PC-9 (cell line): ENCODE results near the gene CACNG8. TPM values are rescaled to one million over a fixed set of nuclear protein-coding genes. Genes with fewer than 3 reads are reported as not detected.

Experiments
- Bru-seq: library from RNA; stranded (reverse); fragments of 400-500 nt; gene quantifications from one replicate; lab custom pipeline; 2021; lab: Mats Ljungman, UMichigan
- BruChase-seq, 2 experiments: library from RNA; stranded (reverse); fragments of 400-500 nt; gene quantifications; one replicate each; lab custom pipeline; 2021; lab: Mats Ljungman, UMichigan
- BruUV-seq: library from RNA; stranded (reverse); fragments of 400-500 nt; replicated peaks from 2 replicates; lab custom pipeline; 2021; lab: Mats Ljungman, UMichigan
- CTCF ChIA-PET: fragments of 300-600 bp; sonication (Branson Sonifier 250); formaldehyde crosslinking; loops from one replicate; lab custom pipeline; 2022; ENCODE audit warnings: antibody characterized with exemption; lab: Charles Lee
- POLR2A ChIA-PET: fragments of 300-600 bp; sonication (Branson Sonifier 250); formaldehyde crosslinking; loops from one replicate; lab custom pipeline; 2022; ENCODE audit warnings: antibody characterized with exemption; ENCODE audit not compliant: unreplicated experiment; lab: Charles Lee
- DNase-seq, 2 experiments: peaks; one replicate each; pipeline versions ENCODE4 v3.0.0 to v3.0.0-alpha.2; 2015 to 2022; ENCODE audit warnings: mixed read lengths in 1 of 2
- H2AFZ ChIP-seq: fragments of 200-600 bp; sonication (generic); 2 replicates; pipeline ENCODE4 v1.8.1; 2017; ENCODE audit warnings: antibody characterized with exemption
- H3F3A ChIP-seq: fragments of 200-600 bp; sonication (generic); 2 replicates; pipeline ENCODE4 v1.8.1; 2017; ENCODE audit warnings: antibody characterized with exemption, mild to moderate bottlenecking, low read depth; ENCODE audit not compliant: insufficient read depth
- H3K27ac ChIP-seq: fragments of 200-600 bp; sonication (generic); 2 replicates; pipeline ENCODE4 v1.6.1; 2016; ENCODE audit warnings: mixed run types
- H3K27me3 ChIP-seq: fragments of 200-600 bp; sonication (generic); 2 replicates; pipeline ENCODE4 v1.6.1; 2016; ENCODE audit warnings: low read depth, mixed run types; ENCODE audit not compliant: insufficient read depth
- H3K36me3 ChIP-seq: fragments of 200-600 bp; sonication (generic); 2 replicates; pipeline ENCODE4 v1.6.1; 2016; ENCODE audit warnings: low read depth, mixed run types
- H3K4me1 ChIP-seq: fragments of 200-600 bp; sonication (generic); replicated peaks from 2 replicates; pipeline ENCODE4 v1.6.1; 2016; ENCODE audit warnings: mixed run types; ENCODE audit not compliant: insufficient read depth
- H3K4me2 ChIP-seq: fragments of 200-600 bp; sonication (generic); 2 replicates; pipeline ENCODE4 v1.6.1; 2017; ENCODE audit warnings: mixed run types
- H3K4me3 ChIP-seq: fragments of 200-600 bp; sonication (generic); 2 replicates; pipeline ENCODE4 v1.6.1; 2016; ENCODE audit warnings: mixed run types
- H3K79me2 ChIP-seq: fragments of 200-600 bp; sonication (generic); 2 replicates; pipeline ENCODE4 v1.6.1; 2017; ENCODE audit warnings: low read depth, mixed run types
- H3K9me2 ChIP-seq: fragments of 200-600 bp; sonication (generic); 2 replicates; pipeline ENCODE4 v1.8.1; 2017; ENCODE audit warnings: mild to moderate bottlenecking; ENCODE audit not compliant: insufficient read depth
- H3K9me3 ChIP-seq: fragments of 200-600 bp; sonication (generic); 2 replicates; pipeline ENCODE4 v1.8.1; 2016; ENCODE audit warnings: low read depth; ENCODE audit not compliant: insufficient read depth
- H4K20me1 ChIP-seq: fragments of 200-600 bp; sonication (generic); 2 replicates; pipeline ENCODE4 v1.8.1; 2017; ENCODE audit not compliant: insufficient read depth
- CTCF ChIP-seq: fragments of 200-600 bp; sonication (generic); conservative IDR thresholded peaks from 2 replicates; pipeline ENCODE4 v1.6.1; 2017; ENCODE audit warnings: mixed run types, antibody characterized with exemption, mild to moderate bottlenecking, moderate library complexity
- EZH2 ChIP-seq: fragments of 200-600 bp; sonication (generic); IDR thresholded peaks from 2 replicates; pipeline ENCODE4 v1.8.0; 2017; ENCODE audit warnings: antibody characterized with exemption, low read depth
- intact Hi-C: fragments of 100-400 bp; cut with micrococcal nuclease; formaldehyde crosslinking; loops from one replicate; pipeline ENCODE4 v1.10.0; 2022; ENCODE audit not compliant: unreplicated experiment
- long read RNA-seq: library from polyadenylated mRNA; stranded (forward); transcript quantifications from one replicate; pipeline ENCODE4 v2.0.0, GENCODE V29; 2022
- total RNA-seq: library from RNA; stranded (reverse); gene quantifications from 2 replicates; pipeline ENCODE4 v1.2.3, GENCODE V29; 2021

Gene CACNG8
- 2.9 and 3.8 TPM in 2 replicates for total RNA-seq
- percentile 46 among the genes with signal in this experiment for Bru-seq, nascent RNA
- percentile 53 among the genes with signal in this experiment for BruChase-seq, experiment 1, labeled RNA remaining after a 2-hour chase
- BruChase-seq, experiment 2, labeled RNA remaining after a 6-hour chase, result percentile 51 among the genes with signal in this experiment
- long read RNA-seq, partial matches to known transcripts, result 0 of 1 reads
- long read RNA-seq, other reads (novel, unspliced or antisense), result 1 of 1 reads

GRCh38 chr19:53962887-53963431, at the start of gene CACNG8:
CACNG8 (plus strand) TSS chr19:53962937.
- H3K27me3 ChIP-seq, result peaks cover 7% of the 10 kb centered on the region; the same call in 1 of the 2 replicates
- TF ChIP-seq CTCF (no peak), EZH2 (no peak)
- ChIA-PET CTCF (no interaction called here), POLR2A (no interaction called here)
- no peak for DNase-seq
- no peaks in the 10 kb centered on the region for H3K36me3 ChIP-seq
- H4K20me1 ChIP-seq, result no peaks in the 10 kb centered on the region
- no peak within 1 kb of the TSS for H3K27ac ChIP-seq
- BruUV-seq, result no TSS peak
- no peaks in the 10 kb centered on the region for H3K79me2 ChIP-seq
- H3K9me3 ChIP-seq, result no peaks in the 10 kb centered on the region
- H3K4me2 ChIP-seq, result peak within 1 kb of the TSS; percentile 72
- H3K4me3 ChIP-seq, result peak within 1 kb of the TSS; percentile 55
- intact Hi-C loops, result no loop called here
- no peaks in the 10 kb centered on the region for H3K9me2 ChIP-seq
- H2AFZ ChIP-seq, result peak within 1 kb of the TSS; percentile 70
- H3K4me1 ChIP-seq, result peaks cover 2% of the 10 kb centered on the region
- H3F3A ChIP-seq, result peaks cover 8% of the 10 kb centered on the region; the same call in 1 of the 2 replicates

GRCh38 chr19:53915000-53915399, 47.7 kb upstream of the CACNG8 start:
- ChIA-PET CTCF (no interaction called here), POLR2A (no interaction called here)
- Histone ChIP-seq H3K9me3 (no peaks in the 10 kb centered on the region), H3K4me2 (no peak overlapping the region), H3F3A (0 out of 2 replicates have a peak, but pooled peaks cover 4% of the 10 kb centered on the region), H3K4me3 (no peak overlapping the region), H3K36me3 (no peaks in the 10 kb centered on the region), H2AFZ (no peak overlapping the region), H3K27ac (no peak overlapping the region), H3K9me2 (no peaks in the 10 kb centered on the region), H3K27me3 (peaks cover 27% of the 10 kb centered on the region), H3K4me1 (no peaks in the 10 kb centered on the region), H3K79me2 (no peaks in the 10 kb centered on the region), H4K20me1 (no peaks in the 10 kb centered on the region)
- DNase-seq, result no peak
- intact Hi-C loops, result no loop called here
- TF ChIP-seq CTCF (no peak), EZH2 (no peak)
- BruUV-seq, result no TSS peak

GRCh38 chr19:53916004-53916403, 46.7 kb upstream of the CACNG8 start:
- DNase-seq, result no peak
- no peak overlapping the region for H2AFZ ChIP-seq
- ChIA-PET CTCF (no interaction called here), POLR2A (no interaction called here)
- no peaks in the 10 kb centered on the region for H3K79me2 ChIP-seq
- peaks cover 17% of the 10 kb centered on the region for H3K27me3 ChIP-seq
- H3F3A ChIP-seq, result no peaks in the 10 kb centered on the region
- H3K36me3 ChIP-seq, result no peaks in the 10 kb centered on the region
- H3K27ac ChIP-seq, result no peak overlapping the region
- intact Hi-C loops, result no loop called here
- H3K4me1 ChIP-seq, result no peaks in the 10 kb centered on the region
- H4K20me1 ChIP-seq, result no peaks in the 10 kb centered on the region
- H3K9me3 ChIP-seq, result no peaks in the 10 kb centered on the region
- TF ChIP-seq EZH2 (no peak), CTCF (no peak)
- BruUV-seq, result no TSS peak
- H3K9me2 ChIP-seq, result no peaks in the 10 kb centered on the region
- H3K4me2 ChIP-seq, result no peak overlapping the region
- H3K4me3 ChIP-seq, result no peak overlapping the region
